ENCODE data around the gene FOXP3.

DNA sequence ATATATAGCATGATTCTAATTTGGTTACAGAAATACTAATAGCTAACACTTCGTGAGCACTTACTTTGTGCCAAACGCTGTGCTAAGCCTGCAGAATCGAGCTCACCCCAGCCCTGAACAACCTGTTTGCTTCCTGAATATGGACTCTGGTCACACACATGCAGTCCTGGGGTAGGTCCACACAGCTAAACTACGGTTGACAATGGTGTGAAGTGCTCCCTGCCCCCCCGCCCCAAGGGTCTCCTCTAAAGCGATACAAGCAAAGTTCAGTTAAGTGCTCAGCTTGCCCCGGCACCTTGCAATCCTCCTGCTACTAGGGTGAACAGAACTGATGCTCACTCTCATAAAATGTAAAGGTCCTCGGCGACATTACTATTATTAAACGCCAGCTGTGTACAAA is 879 bp downstream of the FOXP3 start:
- TF ChIP-seq, protein P1, sequence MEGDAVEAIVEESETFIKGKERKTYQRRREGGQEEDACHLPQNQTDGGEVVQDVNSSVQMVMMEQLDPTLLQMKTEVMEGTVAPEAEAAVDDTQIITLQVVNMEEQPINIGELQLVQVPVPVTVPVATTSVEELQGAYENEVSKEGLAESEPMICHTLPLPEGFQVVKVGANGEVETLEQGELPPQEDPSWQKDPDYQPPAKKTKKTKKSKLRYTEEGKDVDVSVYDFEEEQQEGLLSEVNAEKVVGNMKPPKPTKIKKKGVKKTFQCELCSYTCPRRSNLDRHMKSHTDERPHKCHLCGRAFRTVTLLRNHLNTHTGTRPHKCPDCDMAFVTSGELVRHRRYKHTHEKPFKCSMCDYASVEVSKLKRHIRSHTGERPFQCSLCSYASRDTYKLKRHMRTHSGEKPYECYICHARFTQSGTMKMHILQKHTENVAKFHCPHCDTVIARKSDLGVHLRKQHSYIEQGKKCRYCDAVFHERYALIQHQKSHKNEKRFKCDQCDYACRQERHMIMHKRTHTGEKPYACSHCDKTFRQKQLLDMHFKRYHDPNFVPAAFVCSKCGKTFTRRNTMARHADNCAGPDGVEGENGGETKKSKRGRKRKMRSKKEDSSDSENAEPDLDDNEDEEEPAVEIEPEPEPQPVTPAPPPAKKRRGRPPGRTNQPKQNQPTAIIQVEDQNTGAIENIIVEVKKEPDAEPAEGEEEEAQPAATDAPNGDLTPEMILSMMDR (IDR thresholded peaks at IDR 0.05) = no peak
- TF ChIP-seq EP300 (IDR thresholded peaks at IDR 0.05) (no peak), POLR2A (IDR thresholded peaks at IDR 0.05) (no peak)
